ENCODE measurements around the gene UPP1. TPM values are rescaled to one million over a fixed set of nuclear protein-coding genes. Genes with fewer than 3 reads are reported as not detected.
"Not testable (repeated sequence)": the region's sequence is repeated elsewhere in the genome, so short reads cannot be mapped to it uniquely, and the experiment has no call there.

The UPP1 gene
- total RNA-seq, 1 donor from 2014 or later: 23.1 TPM

DNA sequence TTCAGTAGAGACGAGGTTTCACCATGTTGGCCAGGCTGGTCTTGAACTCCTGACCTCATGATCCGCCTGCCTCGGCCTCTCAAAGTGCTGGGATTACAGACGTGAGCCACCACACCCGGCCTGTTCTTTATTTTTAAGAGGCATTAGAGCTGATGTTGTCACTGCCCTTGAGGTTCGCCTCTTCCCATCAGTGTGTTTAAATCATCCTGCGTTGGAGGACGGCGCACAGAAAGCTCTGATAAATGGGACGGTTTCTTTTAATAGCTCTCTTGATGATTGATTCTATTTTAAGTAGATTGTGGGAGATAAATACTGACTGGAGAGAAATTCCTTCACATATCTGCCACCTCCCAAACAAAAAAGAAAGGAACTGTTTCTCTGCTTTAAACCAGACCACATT, 29.0 kb downstream of the UPP1 start:
- no peaks in the 10 kb centered on the region for H3K27me3 Mint-ChIP-seq (ENCODE audit: low read depth)
- TF ChIP-seq, protein P1, sequence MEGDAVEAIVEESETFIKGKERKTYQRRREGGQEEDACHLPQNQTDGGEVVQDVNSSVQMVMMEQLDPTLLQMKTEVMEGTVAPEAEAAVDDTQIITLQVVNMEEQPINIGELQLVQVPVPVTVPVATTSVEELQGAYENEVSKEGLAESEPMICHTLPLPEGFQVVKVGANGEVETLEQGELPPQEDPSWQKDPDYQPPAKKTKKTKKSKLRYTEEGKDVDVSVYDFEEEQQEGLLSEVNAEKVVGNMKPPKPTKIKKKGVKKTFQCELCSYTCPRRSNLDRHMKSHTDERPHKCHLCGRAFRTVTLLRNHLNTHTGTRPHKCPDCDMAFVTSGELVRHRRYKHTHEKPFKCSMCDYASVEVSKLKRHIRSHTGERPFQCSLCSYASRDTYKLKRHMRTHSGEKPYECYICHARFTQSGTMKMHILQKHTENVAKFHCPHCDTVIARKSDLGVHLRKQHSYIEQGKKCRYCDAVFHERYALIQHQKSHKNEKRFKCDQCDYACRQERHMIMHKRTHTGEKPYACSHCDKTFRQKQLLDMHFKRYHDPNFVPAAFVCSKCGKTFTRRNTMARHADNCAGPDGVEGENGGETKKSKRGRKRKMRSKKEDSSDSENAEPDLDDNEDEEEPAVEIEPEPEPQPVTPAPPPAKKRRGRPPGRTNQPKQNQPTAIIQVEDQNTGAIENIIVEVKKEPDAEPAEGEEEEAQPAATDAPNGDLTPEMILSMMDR (conservative IDR thresholded peaks at IDR 0.05): no peak
- H3K4me3 Mint-ChIP-seq: no peak overlapping the region
- no peaks in the 10 kb centered on the region for H3K36me3 Mint-ChIP-seq (ENCODE audit: low read depth)
- peaks cover 7% of the 10 kb centered on the region for H3K9me3 Mint-ChIP-seq
- H3K4me1 Mint-ChIP-seq: no peaks in the 10 kb centered on the region
- DNase-seq (ENCODE audit: low read depth, low spot score): no peak
- H3K27ac Mint-ChIP-seq (ENCODE audit: unreplicated experiment): no peak overlapping the region

DNA sequence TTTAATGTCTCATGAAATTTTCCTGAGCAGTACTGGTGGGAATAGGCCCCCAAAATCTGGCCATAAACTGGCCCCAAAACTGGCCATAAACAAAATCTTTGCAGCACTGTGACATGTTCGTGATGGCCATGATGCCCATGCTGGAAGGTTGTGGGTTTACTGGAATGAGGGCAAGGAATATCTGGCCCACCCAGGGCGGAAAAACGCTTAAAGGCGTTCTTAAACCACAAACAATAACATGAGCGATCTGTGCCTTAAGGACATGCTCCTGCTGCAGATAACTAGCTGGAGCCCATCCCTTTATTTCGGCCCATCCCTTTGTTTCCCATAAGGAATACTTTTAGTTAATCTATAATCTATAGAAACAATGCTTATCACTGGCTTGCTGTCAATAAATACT, 31.5 kb downstream of the UPP1 start:
- not testable (repeated sequence) for H3K27me3 Mint-ChIP-seq (ENCODE audit: low read depth); H3K27ac Mint-ChIP-seq (ENCODE audit: unreplicated experiment); H3K36me3 Mint-ChIP-seq (ENCODE audit: low read depth); H3K4me1 Mint-ChIP-seq; H3K4me3 Mint-ChIP-seq; DNase-seq (ENCODE audit: low read depth, low spot score)
- H3K9me3 Mint-ChIP-seq: peaks cover 13% of the 10 kb centered on the region

DNA sequence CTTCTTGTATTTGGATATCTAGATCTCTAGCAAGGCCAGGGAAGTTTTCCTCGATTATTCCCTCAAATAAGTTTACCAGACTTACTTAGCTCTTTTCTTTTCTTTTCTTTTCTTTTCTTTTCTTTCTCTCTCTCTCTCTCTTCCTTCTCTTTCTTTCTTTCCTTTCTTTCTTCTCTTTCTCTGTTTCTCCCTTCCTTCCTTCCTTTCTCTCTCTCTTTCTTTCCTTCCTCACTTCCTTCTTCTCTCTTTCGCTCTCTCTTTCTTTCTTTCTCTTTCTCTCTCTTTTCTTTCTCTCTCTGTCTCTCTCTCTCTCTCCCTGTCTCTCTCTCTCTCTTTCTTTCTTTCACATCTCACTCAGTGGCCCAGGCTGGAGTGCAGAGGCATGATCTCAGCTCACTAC, 37.0 kb downstream of the UPP1 start:
- Mint-ChIP-seq H3K9me3 (peaks cover 20% of the 10 kb centered on the region), H3K27ac (ENCODE audit: unreplicated experiment) (no peak overlapping the region), H3K4me1 (no peaks in the 10 kb centered on the region), H3K36me3 (ENCODE audit: low read depth) (no peaks in the 10 kb centered on the region), H3K4me3 (no peak overlapping the region), H3K27me3 (ENCODE audit: low read depth) (no peaks in the 10 kb centered on the region)
- TF ChIP-seq, protein P1 (conservative IDR thresholded peaks at IDR 0.05): no peak
- DNase-seq (ENCODE audit: low read depth, low spot score): no peak

DNA sequence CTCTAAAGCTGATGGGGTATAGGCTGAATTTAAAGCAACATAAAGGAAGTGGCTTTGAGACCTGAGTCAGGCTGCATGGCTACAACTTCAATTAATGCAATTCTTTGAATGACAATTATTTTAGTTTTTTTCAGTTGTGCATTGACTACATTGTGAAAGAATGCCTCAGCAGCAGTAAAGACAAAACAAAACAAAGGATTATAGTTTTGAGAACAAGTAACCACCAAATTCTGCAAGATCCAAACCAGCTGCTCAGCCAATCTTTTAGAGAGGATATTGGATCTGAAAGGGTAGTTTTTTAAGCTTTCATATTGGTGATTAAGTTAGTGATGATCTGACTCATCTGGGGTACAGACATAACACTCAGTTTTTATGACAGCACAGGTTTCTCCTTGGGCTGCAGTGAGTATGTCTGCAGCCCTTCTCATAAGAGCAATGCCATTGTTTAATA, 41.6 kb downstream of the UPP1 start:
- Mint-ChIP-seq H3K27ac (ENCODE audit: unreplicated experiment) (no peak overlapping the region), H3K9me3 (peaks cover 13% of the 10 kb centered on the region), H3K4me3 (no peak overlapping the region), H3K27me3 (ENCODE audit: low read depth) (no peaks in the 10 kb centered on the region), H3K36me3 (ENCODE audit: low read depth) (no peaks in the 10 kb centered on the region), H3K4me1 (no peaks in the 10 kb centered on the region)
- TF ChIP-seq, protein P1 (conservative IDR thresholded peaks at IDR 0.05): no peak
- DNase-seq (ENCODE audit: low read depth, low spot score): no peak

DNA sequence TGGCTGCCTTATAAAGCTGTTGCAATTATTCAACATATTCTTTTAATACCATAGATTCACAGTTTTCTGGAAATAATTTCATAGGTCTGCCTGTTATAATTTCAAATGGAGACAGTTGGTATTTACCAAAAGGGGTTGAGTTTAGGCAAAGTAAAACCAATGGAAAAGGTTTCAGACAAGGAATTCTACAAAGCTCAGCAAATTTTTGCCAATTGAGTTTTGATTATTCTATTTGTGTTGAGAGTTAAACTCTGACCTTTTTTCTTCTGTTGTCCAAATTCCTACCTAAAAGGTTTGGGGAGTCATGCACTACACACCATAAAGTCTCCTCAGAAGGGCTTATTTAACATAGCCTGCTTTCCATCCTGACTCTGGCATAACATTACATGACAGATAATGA, 43.7 kb downstream of the UPP1 start:
- Mint-ChIP-seq H3K27me3 (ENCODE audit: low read depth) (no peaks in the 10 kb centered on the region), H3K27ac (ENCODE audit: unreplicated experiment) (no peak overlapping the region), H3K36me3 (ENCODE audit: low read depth) (peaks cover 7% of the 10 kb centered on the region), H3K9me3 (peaks cover 9% of the 10 kb centered on the region), H3K4me3 (no peak overlapping the region), H3K4me1 (no peaks in the 10 kb centered on the region)
- TF ChIP-seq, protein P1 (conservative IDR thresholded peaks at IDR 0.05): no peak
- DNase-seq (ENCODE audit: low read depth, low spot score): no peak

DNA sequence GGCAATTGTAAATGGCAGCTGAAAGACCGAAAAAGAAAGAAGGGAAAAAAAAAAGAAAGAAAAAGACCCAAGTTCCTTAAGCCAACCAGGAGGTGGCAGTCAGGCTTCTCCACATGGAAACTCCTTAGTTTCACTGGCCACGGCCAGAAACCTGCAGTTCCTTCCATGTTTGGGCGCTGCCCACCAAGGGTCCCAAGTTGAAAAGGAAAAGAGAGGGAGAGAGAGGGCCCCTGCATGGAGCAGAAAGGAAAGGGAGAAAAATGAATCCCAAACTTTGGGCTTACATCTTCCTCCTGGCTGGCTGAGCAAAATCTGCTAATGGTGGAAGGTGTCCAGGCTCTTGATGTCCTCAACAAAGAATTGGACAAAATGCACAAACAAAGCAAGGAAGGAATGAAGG, 50.4 kb downstream of the UPP1 start:
- no peak overlapping the region for H3K4me3 Mint-ChIP-seq
- peaks cover 20% of the 10 kb centered on the region for H3K4me1 Mint-ChIP-seq
- peaks cover 7% of the 10 kb centered on the region for H3K36me3 Mint-ChIP-seq (ENCODE audit: low read depth)
- no peak overlapping the region for H3K27ac Mint-ChIP-seq (ENCODE audit: unreplicated experiment)
- TF ChIP-seq, protein P1 (conservative IDR thresholded peaks at IDR 0.05): peak; percentile 41
- peaks cover 6% of the 10 kb centered on the region for H3K9me3 Mint-ChIP-seq
- no peaks in the 10 kb centered on the region for H3K27me3 Mint-ChIP-seq (ENCODE audit: low read depth)
- no peak for DNase-seq (ENCODE audit: low read depth, low spot score)
